HEK293T (cell line): ENCODE measurements around the gene ELOA2.

Experiments used
- ARNT ChIP-seq: fragments of 450-650 bp; IDR thresholded peaks from 2 replicates; pipeline ENCODE4 v1.6.1; 2017; ENCODE audit warnings: mild to moderate bottlenecking
- CTBP1 ChIP-seq: fragments of 450-650 bp; IDR thresholded peaks from 2 replicates; pipeline ENCODE4 v1.6.1; 2016; ENCODE audit warnings: borderline replicate concordance
- ELF4 ChIP-seq: fragments of 450-650 bp; IDR thresholded peaks from 2 replicates; pipeline ENCODE4 v1.6.1; 2017; ENCODE audit warnings: antibody characterized with exemption
- FOXA1 ChIP-seq: fragments of 450-650 bp; IDR thresholded peaks from 2 replicates; pipeline ENCODE4 v1.6.1; 2016; ENCODE audit warnings: mild to moderate bottlenecking
- FOXK2 ChIP-seq: fragments of 450-650 bp; IDR thresholded peaks from 2 replicates; pipeline ENCODE4 v1.6.1; 2016; ENCODE audit warnings: mild to moderate bottlenecking
- FOXM1 ChIP-seq: fragments of 450-650 bp; IDR thresholded peaks from 2 replicates; pipeline ENCODE4 v1.6.1; 2017; ENCODE audit warnings: mild to moderate bottlenecking, borderline replicate concordance
- HDGF ChIP-seq: fragments of 450-650 bp; IDR thresholded peaks from 2 replicates; pipeline ENCODE4 v1.6.1; 2017; ENCODE audit warnings: antibody characterized with exemption, borderline replicate concordance
- LEF1 ChIP-seq: fragments of 450-650 bp; IDR thresholded peaks from 2 replicates; pipeline ENCODE4 v1.6.1; 2017; ENCODE audit warnings: mild to moderate bottlenecking, borderline replicate concordance
- NFRKB ChIP-seq: fragments of 450-650 bp; IDR thresholded peaks from 2 replicates; pipeline ENCODE4 v1.6.1; 2016; ENCODE audit warnings: mild to moderate bottlenecking, moderate library complexity
- SP1 ChIP-seq: fragments of 450-650 bp; IDR thresholded peaks from 2 replicates; pipeline ENCODE4 v1.6.1; 2017
- SUZ12 ChIP-seq: fragments of 450-650 bp; IDR thresholded peaks from 2 replicates; pipeline ENCODE4 v1.6.1; 2016; ENCODE audit warnings: mild to moderate bottlenecking
- TARDBP ChIP-seq: fragments of 450-650 bp; IDR thresholded peaks from 2 replicates; pipeline ENCODE4 v1.6.1; 2016

- no peak for TF ChIP-seq TARDBP
- TF ChIP-seq SUZ12, result no peak
- TF ChIP-seq ARNT, result no peak
- TF ChIP-seq FOXM1, result no peak
- TF ChIP-seq SP1, result no peak
- TF ChIP-seq NFRKB, result no peak
- no peak for TF ChIP-seq CTBP1
- no peak for TF ChIP-seq FOXA1
- TF ChIP-seq HDGF, result no peak
- no peak for TF ChIP-seq FOXK2
- no peak for TF ChIP-seq LEF1
- TF ChIP-seq ELF4, result no peak
Measured at GRCh38 chr18:47035156-47035671, at the start of gene ELOA2.
